OCI-LY7 (cell line): ENCODE data around the gene RIPOR1.

Source experiments
- CTCF ChIP-seq: fragments of 200-600 bp; sonication (generic); conservative IDR thresholded peaks from 2 replicates; pipeline ENCODE4 v1.5.1; 2014; ENCODE audit warnings: mild to moderate bottlenecking, antibody characterized with exemption, low read length, moderate library complexity, mixed read lengths
- EZH2phosphoT487 ChIP-seq: fragments of 200-600 bp; sonication (generic); IDR thresholded peaks from 2 replicates; pipeline ENCODE4 v1.6.1; 2018; ENCODE audit warnings: low read depth, borderline replicate concordance, mild to moderate bottlenecking, mixed run types, antibody characterized with exemption, low read length, moderate library complexity, mixed read lengths

GRCh38 chr16:67518676-67519075 lies 10.0 kb upstream of the RIPOR1 start:
- TF ChIP-seq CTCF, result peak; percentile 44
- no peak for TF ChIP-seq EZH2phosphoT487
